Neuronal stem cell (in vitro differentiated cells): ENCODE results near the gene PTPRT.

Source experiments
- DNase-seq: peaks from one replicate; pipeline ENCODE4 v3.0.0-alpha.2; 2013; ENCODE audit warnings: low spot score
- H2AFZ ChIP-seq: one replicate; pipeline ENCODE4 v1.6.1; 2013; ENCODE audit warnings: mild to moderate bottlenecking, low read length, inconsistent platforms
- H2AK5ac ChIP-seq: 2 replicates; pipeline ENCODE4 v1.6.1; 2013; ENCODE audit warnings: low read depth, mild to moderate bottlenecking, inconsistent platforms, low read length, moderate library complexity, mixed read lengths
- H2BK120ac ChIP-seq: 2 replicates; pipeline ENCODE4 v1.6.1; 2013; ENCODE audit warnings: low read depth, mild to moderate bottlenecking, inconsistent platforms, low read length, moderate library complexity, mixed read lengths
- H2BK12ac ChIP-seq: one replicate; pipeline ENCODE4 v1.6.1; 2013; ENCODE audit warnings: low read length, inconsistent platforms
- H2BK15ac ChIP-seq: 2 replicates; pipeline ENCODE4 v1.6.1; 2013; ENCODE audit warnings: mild to moderate bottlenecking, low read length, inconsistent platforms, mixed read lengths
- H2BK5ac ChIP-seq: one replicate; pipeline ENCODE4 v1.6.1; 2013; ENCODE audit warnings: inconsistent platforms, mild to moderate bottlenecking, low read length, moderate library complexity
- H3K14ac ChIP-seq: one replicate; pipeline ENCODE4 v1.6.1; 2013; ENCODE audit warnings: low read length, inconsistent platforms
- H3K18ac ChIP-seq: 2 replicates; pipeline ENCODE4 v1.6.1; 2013; ENCODE audit warnings: low read length, inconsistent platforms
- H3K23ac ChIP-seq: 2 replicates; pipeline ENCODE4 v1.6.1; 2013; ENCODE audit warnings: low read depth, mild to moderate bottlenecking, mixed read lengths, low read length, inconsistent platforms; ENCODE audit not compliant: poor library complexity
- H3K27ac ChIP-seq: replicated peaks from 3 replicates; pipeline ENCODE4 v1.5.1; 2013; ENCODE audit warnings: low read length, inconsistent platforms
- H3K27me3 ChIP-seq, 3 experiments: 2 replicates each; pipeline ENCODE4 v1.6.1; 2013; ENCODE audit warnings: low read length in 3 of 3, mild to moderate bottlenecking in 2 of 3, inconsistent platforms in 1 of 3, low read depth in 1 of 3, mixed read lengths in 1 of 3, moderate library complexity in 1 of 3; ENCODE audit not compliant: control insufficient read depth in 3 of 3, insufficient read depth in 3 of 3
- H3K36me3 ChIP-seq, 2 donors: replicated peaks in 1 of 2; 2 replicates each; pipeline ENCODE4 v1.6.1; 2013; ENCODE audit warnings: low read length in 2 of 2; ENCODE audit not compliant: control insufficient read depth in 2 of 2, insufficient read depth in 2 of 2
- H3K4ac ChIP-seq: 2 replicates; pipeline ENCODE4 v1.6.1; 2013; ENCODE audit warnings: inconsistent platforms, mild to moderate bottlenecking, low read length, moderate library complexity
- H3K4me1 ChIP-seq, 2 donors: 1 replicate in 1 of 2; 2 replicates in 1 of 2; pipeline ENCODE4 v1.6.1; 2013; ENCODE audit warnings: low read length in 2 of 2, low read depth in 1 of 2; ENCODE audit not compliant: control insufficient read depth in 2 of 2, insufficient read depth in 1 of 2
- H3K4me2 ChIP-seq: one replicate; pipeline ENCODE4 v1.6.1; 2013; ENCODE audit warnings: mild to moderate bottlenecking, low read length, inconsistent platforms; ENCODE audit not compliant: insufficient read depth, poor library complexity, severe bottlenecking
- H3K4me3 ChIP-seq, 2 donors: 2 replicates each; pipeline ENCODE4 v1.5.1; 2013; ENCODE audit warnings: low read length in 2 of 2, mild to moderate bottlenecking in 2 of 2, inconsistent platforms in 1 of 2, moderate library complexity in 1 of 2
- H3K79me1 ChIP-seq: one replicate; pipeline ENCODE4 v1.6.1; 2013; ENCODE audit warnings: low read depth, mild to moderate bottlenecking, inconsistent platforms, low read length, moderate library complexity
- H3K9ac ChIP-seq: one replicate; pipeline ENCODE4 v1.6.1; 2013; ENCODE audit warnings: mild to moderate bottlenecking, low read depth, low read length, inconsistent platforms; ENCODE audit not compliant: poor library complexity
- H3K9me3 ChIP-seq, 2 donors: replicated peaks in 1 of 2; 2 replicates each; pipeline versions ENCODE3 to v1.6.1; 2013; ENCODE audit warnings: low read length in 2 of 2, mild to moderate bottlenecking in 2 of 2, inconsistent platforms in 1 of 2, low read depth in 1 of 2, mixed read lengths in 1 of 2, moderate library complexity in 1 of 2; ENCODE audit not compliant: control insufficient read depth in 2 of 2, insufficient read depth in 1 of 2
- H4K8ac ChIP-seq: one replicate; pipeline ENCODE4 v1.6.1; 2013; ENCODE audit warnings: low read depth, mild to moderate bottlenecking, inconsistent platforms, low read length, moderate library complexity
- H4K91ac ChIP-seq: one replicate; pipeline ENCODE4 v1.6.1; 2013; ENCODE audit warnings: low read length, low read depth, mild to moderate bottlenecking, inconsistent platforms; ENCODE audit not compliant: poor library complexity
- WGBS, 2 donors: extraction: QIAGEN DNeasy Blood & Tissue Kit; methylation state at CpG; one replicate each; pipeline ENCODE4 v1.1.7; 2013; ENCODE audit warnings: missing lambda C conversion rate in 2 of 2, mixed read lengths in 1 of 2; ENCODE audit not compliant: insufficient read length in 2 of 2, insufficient replicate concordance in 1 of 2; ENCODE audit errors: extremely low coverage in 2 of 2; 5-methylcytosine and 5-hydroxymethylcytosine counted together

Gene PTPRT

GRCh38 chr20:43029176-43029575 is 160.5 kb downstream of the PTPRT start:
- no peak overlapping the region for H2BK15ac ChIP-seq
- no peak overlapping the region for H2AK5ac ChIP-seq
- H3K36me3 ChIP-seq: no peaks in the 10 kb centered on the region
- H3K9ac ChIP-seq: no peak overlapping the region
- no peak overlapping the region for H2BK5ac ChIP-seq
- no peak for DNase-seq
- no peak overlapping the region for H2BK120ac ChIP-seq
- no peak overlapping the region for H3K14ac ChIP-seq
- no peak overlapping the region for H2BK12ac ChIP-seq
- no peak overlapping the region for H3K27ac ChIP-seq
- H3K79me1 ChIP-seq: no peaks in the 10 kb centered on the region
- H3K27me3 ChIP-seq: no peaks in the 10 kb centered on the region
- H3K18ac ChIP-seq: no peak overlapping the region
- H2AFZ ChIP-seq: no peak overlapping the region
- H3K23ac ChIP-seq: no peak overlapping the region
- no peaks in the 10 kb centered on the region for H3K4me1 ChIP-seq
- H3K4me3 ChIP-seq: no peak overlapping the region
- no peak overlapping the region for H4K91ac ChIP-seq
- H3K4ac ChIP-seq: no peak overlapping the region
- H3K4me2 ChIP-seq: no peak overlapping the region
- H3K9me3 ChIP-seq: no peaks in the 10 kb centered on the region
- H4K8ac ChIP-seq: no peak overlapping the region
- no CpG with 5 or more reads among the region's 8 CpGs for WGBS, 2 donors

- no peak overlapping the region for H3K14ac ChIP-seq
- H3K27ac ChIP-seq: no peak overlapping the region
- H3K18ac ChIP-seq: no peak overlapping the region
- no peak overlapping the region for H2BK120ac ChIP-seq
- H3K9ac ChIP-seq: no peak overlapping the region
- no peak overlapping the region for H2BK15ac ChIP-seq
- no peak overlapping the region for H2BK5ac ChIP-seq
- H2AK5ac ChIP-seq: no peak overlapping the region
- H3K36me3 ChIP-seq: no peaks in the 10 kb centered on the region
- no peaks in the 10 kb centered on the region for H3K27me3 ChIP-seq
- H4K91ac ChIP-seq: no peak overlapping the region
- no peak overlapping the region for H3K4me2 ChIP-seq
- no peaks in the 10 kb centered on the region for H3K4me1 ChIP-seq
- H2AFZ ChIP-seq: no peak overlapping the region
- WGBS, 2 donors: no CpG with 5 or more reads among the region's 3 CpGs
- no peak overlapping the region for H3K4ac ChIP-seq
- H4K8ac ChIP-seq: no peak overlapping the region
- H3K79me1 ChIP-seq: peaks cover 2% of the 10 kb centered on the region
- no peaks in the 10 kb centered on the region for H3K9me3 ChIP-seq
- H3K4me3 ChIP-seq: no peak overlapping the region
- no peak overlapping the region for H2BK12ac ChIP-seq
- no peak overlapping the region for H3K23ac ChIP-seq
- no peak for DNase-seq
These were observed 161.2 kb downstream of the PTPRT start for GRCh38 chr20:43028470-43028869.

- no peak overlapping the region for H2BK120ac ChIP-seq
- H2AFZ ChIP-seq: no peak overlapping the region
- no peak overlapping the region for H3K4me2 ChIP-seq
- peaks cover 2% of the 10 kb centered on the region for H3K79me1 ChIP-seq
- H3K18ac ChIP-seq: no peak overlapping the region
- no peak overlapping the region for H2AK5ac ChIP-seq
- H2BK15ac ChIP-seq: no peak overlapping the region
- H3K23ac ChIP-seq: peak overlapping the region; percentile 66
- H3K4me1 ChIP-seq: no peaks in the 10 kb centered on the region
- no peak overlapping the region for H3K4ac ChIP-seq
- no peak overlapping the region for H2BK5ac ChIP-seq
- no CpG with 5 or more reads among the region's 3 CpGs for WGBS, 2 donors
- H3K9ac ChIP-seq: no peak overlapping the region
- no peaks in the 10 kb centered on the region for H3K9me3 ChIP-seq
- no peak overlapping the region for H3K14ac ChIP-seq
- H4K91ac ChIP-seq: no peak overlapping the region
- no peak overlapping the region for H3K4me3 ChIP-seq
- no peaks in the 10 kb centered on the region for H3K36me3 ChIP-seq
- H3K27me3 ChIP-seq: no peaks in the 10 kb centered on the region
- H2BK12ac ChIP-seq: no peak overlapping the region
- H4K8ac ChIP-seq: no peak overlapping the region
- no peak overlapping the region for H3K27ac ChIP-seq
- no peak for DNase-seq
These were observed 165.9 kb downstream of the PTPRT start for GRCh38 chr20:43023836-43024235.

DNA sequence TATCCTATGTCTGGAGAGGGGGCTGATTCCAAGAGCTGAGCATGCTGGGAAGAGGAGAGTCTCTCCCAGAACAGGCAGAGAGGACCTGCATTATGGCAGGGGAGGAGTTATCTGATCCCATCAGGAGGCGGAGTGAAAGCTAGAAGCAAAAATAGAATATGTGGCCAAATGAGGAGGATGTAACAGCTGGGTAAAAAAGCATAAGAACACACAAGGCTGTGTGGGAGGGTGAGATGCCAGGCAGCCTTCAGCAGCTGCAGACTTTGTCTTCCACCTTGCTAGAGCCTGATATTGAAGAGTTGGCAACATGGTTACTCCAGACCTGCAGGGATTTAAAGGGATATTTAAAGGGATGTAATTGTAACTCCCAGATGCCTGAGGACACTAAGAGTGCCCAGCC is 167.1 kb downstream of the PTPRT start:
- Histone ChIP-seq H3K9me3 (no peaks in the 10 kb centered on the region), H4K91ac (no peak overlapping the region), H2BK12ac (no peak overlapping the region), H3K4me3 (no peak overlapping the region), H3K27me3 (no peaks in the 10 kb centered on the region), H3K14ac (no peak overlapping the region), H2BK120ac (no peak overlapping the region), H2BK5ac (no peak overlapping the region), H2BK15ac (no peak overlapping the region), H3K9ac (no peak overlapping the region), H3K79me1 (peaks cover 2% of the 10 kb centered on the region), H3K27ac (no peak overlapping the region), H3K36me3 (no peaks in the 10 kb centered on the region), H2AK5ac (no peak overlapping the region), H3K4me2 (no peak overlapping the region), H2AFZ (no peak overlapping the region), H3K18ac (no peak overlapping the region), H3K4ac (no peak overlapping the region), H3K4me1 (no peaks in the 10 kb centered on the region), H4K8ac (no peak overlapping the region), H3K23ac (no peak overlapping the region)
- no peak for DNase-seq
- no CpG with 5 or more reads among the region's 1 CpG for WGBS, 2 donors
